Myocyte (in vitro differentiated cells): ENCODE results near the gene RAPGEF2. TPM values are rescaled to one million over a fixed set of nuclear protein-coding genes. Genes with fewer than 3 reads are reported as not detected.
"Not testable (repeated sequence)": the region's sequence is repeated elsewhere in the genome, so short reads cannot be mapped to it uniquely, and the experiment has no call there.

Source experiments
- DNase-seq: peaks from one replicate; pipeline ENCODE4 v3.0.0-alpha.2; 2012; ENCODE audit warnings: low read depth
- total RNA-seq: library from RNA; depleted of rRNA; stranded (reverse); fragments of >200 nt; gene quantifications from 2 replicates; pipeline ENCODE4 v1.2.3, GENCODE V29; 2014

The RAPGEF2 gene
- total RNA-seq, 1 donor from 2014 or later: 17.6 TPM

- DNase-seq: peak; percentile 63
Observed at GRCh38 chr4:159158985-159159384, 56.1 kb downstream of the RAPGEF2 start.

GRCh38 chr4:159159611-159160010 is 56.7 kb downstream of the RAPGEF2 start:
- DNase-seq: no peak

- no peak for DNase-seq
Observed at GRCh38 chr4:159160242-159160641, 57.4 kb downstream of the RAPGEF2 start.

GRCh38 chr4:159161436-159161835 is 58.6 kb downstream of the RAPGEF2 start:
- not testable (repeated sequence) for DNase-seq

GRCh38 chr4:159162576-159162975 is 59.7 kb downstream of the RAPGEF2 start:
- DNase-seq: no peak

- no peak for DNase-seq
Observed at GRCh38 chr4:159163521-159163920, 60.6 kb downstream of the RAPGEF2 start.

GRCh38 chr4:159169404-159170302 is 66.8 kb downstream of the RAPGEF2 start:
- no peak for DNase-seq

GRCh38 chr4:159171287-159171686 is 68.4 kb downstream of the RAPGEF2 start:
- DNase-seq: no peak

- DNase-seq: no peak
Observed at GRCh38 chr4:159173886-159174285, 71.0 kb downstream of the RAPGEF2 start.

- no peak for DNase-seq
Observed at GRCh38 chr4:159174645-159175084, 71.8 kb downstream of the RAPGEF2 start.

GRCh38 chr4:159175085-159175988 is 72.5 kb downstream of the RAPGEF2 start:
- DNase-seq: peak; percentile 82

- no peak for DNase-seq
Observed at GRCh38 chr4:159175989-159176375, 73.1 kb downstream of the RAPGEF2 start.

- no peak for DNase-seq
Observed at GRCh38 chr4:159177265-159178150, 74.6 kb downstream of the RAPGEF2 start.

- no peak for DNase-seq
Observed at GRCh38 chr4:159178151-159178546, 75.3 kb downstream of the RAPGEF2 start.

GRCh38 chr4:159178979-159179969 is 76.4 kb downstream of the RAPGEF2 start:
- no peak for DNase-seq

- DNase-seq: not testable (repeated sequence)
Observed at GRCh38 chr4:159183885-159184605, 81.2 kb downstream of the RAPGEF2 start.

GRCh38 chr4:159185591-159186023 is 82.7 kb downstream of the RAPGEF2 start:
- no peak for DNase-seq

- DNase-seq: no peak
Observed at GRCh38 chr4:159188646-159189045, 85.8 kb downstream of the RAPGEF2 start.

- no peak for DNase-seq
Observed at GRCh38 chr4:159190651-159191050, 87.8 kb downstream of the RAPGEF2 start.
